H1 (cell line): Measurements from ENCODE around the gene ZNF487.

Source experiments
- CHD2 ChIP-seq: IDR thresholded peaks from 2 replicates; pipeline ENCODE4 v1.6.1; 2012; ENCODE audit warnings: low read length, improper control_type of control experiment
- EGR1 ChIP-seq: IDR thresholded peaks from 2 replicates; pipeline ENCODE4 v1.6.1; 2011; ENCODE audit warnings: low read depth, low read length, borderline replicate concordance
- EZH2 ChIP-seq: fragments of 200-600 bp; sonication (generic); IDR thresholded peaks from 2 replicates; pipeline ENCODE4 v1.7.1; 2012; ENCODE audit warnings: low read depth, mild to moderate bottlenecking, moderate library complexity, low read length, inconsistent platforms; ENCODE audit not compliant: severe bottlenecking
- FOSL1 ChIP-seq: IDR thresholded peaks from 2 replicates; pipeline ENCODE4 v1.6.1; 2011; ENCODE audit warnings: mild to moderate bottlenecking, low read depth, low read length, moderate library complexity; ENCODE audit not compliant: insufficient read depth
- GABPA ChIP-seq: IDR thresholded peaks from 2 replicates; pipeline ENCODE4 v1.6.1; 2011; ENCODE audit warnings: mild to moderate bottlenecking, low read length, moderate library complexity, borderline replicate concordance; ENCODE audit not compliant: insufficient read depth
- PHF8 ChIP-seq: fragments of 200-600 bp; sonication (generic); conservative IDR thresholded peaks from 2 replicates; pipeline ENCODE4 v1.7.1; 2012; ENCODE audit warnings: low read depth, mild to moderate bottlenecking, inconsistent platforms, low read length, moderate library complexity
- POLR2A ChIP-seq, 2 experiments: IDR thresholded peaks; 1 replicate in 1 of 2; 2 replicates in 1 of 2; pipeline ENCODE4 v1.6.1; 2011; ENCODE audit warnings: low read depth in 2 of 2, low read length in 2 of 2, mild to moderate bottlenecking in 2 of 2; ENCODE audit errors: control extremely low read depth in 1 of 2
- POLR2AphosphoS5 ChIP-seq: IDR thresholded peaks from 2 replicates; pipeline ENCODE4 v1.6.1; 2011; ENCODE audit warnings: low read depth, low read length
- ZNF274 ChIP-seq: IDR thresholded peaks from 2 replicates; pipeline ENCODE4 v1.7.0; 2012; ENCODE audit warnings: low read length, borderline replicate concordance; ENCODE audit errors: extremely low read depth
- TF ChIP-seq, protein P1 (sequence below), 3 experiments: IDR thresholded peaks; 1 replicate in 2 of 3; 2 replicates in 1 of 3; pipeline versions ENCODE4 v1.5.1 to v1.6.1; 2011; ENCODE audit warnings: low read length in 3 of 3, mild to moderate bottlenecking in 3 of 3, inconsistent platforms in 2 of 3, low read depth in 1 of 3, moderate library complexity in 1 of 3; ENCODE audit not compliant: insufficient read depth in 1 of 3; ENCODE audit errors: control extremely low read depth in 1 of 3

GRCh38 chr10:43409385-43410109 lies 27.4 kb upstream of the ZNF487 start:
- TF ChIP-seq, protein P1, sequence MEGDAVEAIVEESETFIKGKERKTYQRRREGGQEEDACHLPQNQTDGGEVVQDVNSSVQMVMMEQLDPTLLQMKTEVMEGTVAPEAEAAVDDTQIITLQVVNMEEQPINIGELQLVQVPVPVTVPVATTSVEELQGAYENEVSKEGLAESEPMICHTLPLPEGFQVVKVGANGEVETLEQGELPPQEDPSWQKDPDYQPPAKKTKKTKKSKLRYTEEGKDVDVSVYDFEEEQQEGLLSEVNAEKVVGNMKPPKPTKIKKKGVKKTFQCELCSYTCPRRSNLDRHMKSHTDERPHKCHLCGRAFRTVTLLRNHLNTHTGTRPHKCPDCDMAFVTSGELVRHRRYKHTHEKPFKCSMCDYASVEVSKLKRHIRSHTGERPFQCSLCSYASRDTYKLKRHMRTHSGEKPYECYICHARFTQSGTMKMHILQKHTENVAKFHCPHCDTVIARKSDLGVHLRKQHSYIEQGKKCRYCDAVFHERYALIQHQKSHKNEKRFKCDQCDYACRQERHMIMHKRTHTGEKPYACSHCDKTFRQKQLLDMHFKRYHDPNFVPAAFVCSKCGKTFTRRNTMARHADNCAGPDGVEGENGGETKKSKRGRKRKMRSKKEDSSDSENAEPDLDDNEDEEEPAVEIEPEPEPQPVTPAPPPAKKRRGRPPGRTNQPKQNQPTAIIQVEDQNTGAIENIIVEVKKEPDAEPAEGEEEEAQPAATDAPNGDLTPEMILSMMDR (IDR thresholded peaks at IDR 0.05; ENCODE audit: control extremely low read depth in 1 of 3, insufficient read depth in 1 of 3, low read depth in 1 of 3, low read length in 3 of 3): no peak
- TF ChIP-seq EZH2 (no peak), EGR1 (no peak), ZNF274 (no peak), POLR2A (IDR thresholded peaks at IDR 0.05; ENCODE audit: control extremely low read depth in 1 of 2, low read depth in 2 of 2, low read length in 2 of 2) (no peak), POLR2AphosphoS5 (no peak), GABPA (no peak), FOSL1 (no peak), CHD2 (no peak), PHF8 (no peak; the same call in 1 of the 2 replicates)
